Keratinocyte (primary cell): ENCODE results near the gene ZNF576. TPM values are rescaled to one million over a fixed set of nuclear protein-coding genes. Genes with fewer than 3 reads are reported as not detected.

Source experiments
- DNase-seq: peaks from one replicate; pipeline ENCODE4 v3.0.0-alpha.2; 2011; ENCODE audit warnings: low read depth, missing footprints, low spot score
- FAIRE-seq: peaks from 2 replicates; lab custom pipeline; 2011; peaks lifted over from hg19 to GRCh38; lab: Jason Lieb, UNC
- H2AFZ ChIP-seq: 2 replicates; pipeline ENCODE4 v1.6.0; 2012; ENCODE audit warnings: low read length, control low read depth, inconsistent platforms; ENCODE audit not compliant: control insufficient read depth
- H3K27ac ChIP-seq: 2 replicates; pipeline ENCODE4 v1.5.1; 2011; ENCODE audit warnings: low read length; ENCODE audit not compliant: control insufficient read depth, insufficient read depth
- H3K27me3 ChIP-seq: 3 replicates; pipeline ENCODE4 v1.6.0; 2011; ENCODE audit warnings: low read length; ENCODE audit not compliant: control insufficient read depth, insufficient read depth; ENCODE audit errors: extremely low read depth
- H3K36me3 ChIP-seq, 2 experiments: 2 replicates in 1 of 2; 3 replicates in 1 of 2; pipeline ENCODE4 v1.5.1; 2011; ENCODE audit warnings: low read length in 2 of 2, mild to moderate bottlenecking in 1 of 2; ENCODE audit not compliant: control insufficient read depth in 2 of 2, insufficient read depth in 2 of 2; ENCODE audit errors: extremely low read depth in 1 of 2
- H3K4me1 ChIP-seq: 3 replicates; pipeline ENCODE4 v1.5.1; 2011; ENCODE audit warnings: low read length; ENCODE audit not compliant: control insufficient read depth, insufficient read depth; ENCODE audit errors: extremely low read depth
- H3K4me2 ChIP-seq: 3 replicates; pipeline ENCODE4 v1.6.0; 2011; ENCODE audit warnings: low read depth, low read length; ENCODE audit not compliant: control insufficient read depth, insufficient read depth; ENCODE audit errors: extremely low read depth
- H3K4me3 ChIP-seq, 3 experiments: fragments of 200-600 bp in 1 of 3; sonication (generic) in 1 of 3; 2 replicates in 2 of 3; 3 replicates in 1 of 3; pipeline ENCODE4 v1.5.1; 2011 to 2016; ENCODE audit warnings: low read length in 3 of 3, mild to moderate bottlenecking in 3 of 3, control low read depth in 2 of 3, inconsistent platforms in 1 of 3, low read depth in 1 of 3, mixed read lengths in 1 of 3, mixed run types in 1 of 3, moderate library complexity in 1 of 3; ENCODE audit not compliant: control insufficient read depth in 2 of 3, insufficient read depth in 2 of 3; ENCODE audit errors: extremely low read depth in 1 of 3
- H3K79me2 ChIP-seq: 2 replicates; pipeline ENCODE4 v1.6.0; 2012; ENCODE audit warnings: low read length; ENCODE audit not compliant: control insufficient read depth, insufficient read depth
- H3K9ac ChIP-seq: 3 replicates; pipeline ENCODE4 v1.6.0; 2011; ENCODE audit warnings: low read length; ENCODE audit not compliant: control insufficient read depth, insufficient read depth; ENCODE audit errors: extremely low read depth
- H3K9me1 ChIP-seq: 3 replicates; pipeline ENCODE4 v1.6.0; 2011; ENCODE audit warnings: low read length; ENCODE audit not compliant: control insufficient read depth, insufficient read depth; ENCODE audit errors: extremely low read depth
- H3K9me3 ChIP-seq: 2 replicates; pipeline ENCODE4 v1.5.1; 2012; ENCODE audit warnings: low read depth, low read length; ENCODE audit not compliant: control insufficient read depth
- H4K20me1 ChIP-seq: 3 replicates; pipeline ENCODE4 v1.6.0; 2011; ENCODE audit warnings: low read length; ENCODE audit not compliant: control insufficient read depth, insufficient read depth; ENCODE audit errors: extremely low read depth
- EZH2 ChIP-seq: IDR thresholded peaks from one replicate; pipeline ENCODE4 v1.6.1; 2012; ENCODE audit warnings: inconsistent platforms, mild to moderate bottlenecking, low read length, moderate library complexity
- dilution Hi-C: fragments of 300-500 bp; cut with MboI; formaldehyde crosslinking; loops from one replicate; pipeline ENCODE4 v1.7.0; 2020; ENCODE audit warnings: low sequenced_read_pairs; ENCODE audit not compliant: extremely low pct_ligation_motif_present
- polyA plus RNA-seq, 5 experiments: library from polyadenylated mRNA; depleted of rRNA in 3 of 5; stranded (reverse) in 3 of 5; stranded (forward) in 1 of 5; unstranded in 1 of 5; fragments of >200 nt; gene quantifications; 1 replicate in 1 of 5; 2 replicates in 3 of 5; 3 replicates in 1 of 5; pipeline versions ENCODE4 v1.2.1 to v1.2.3, GENCODE V29; 2011 to 2012; ENCODE audit warnings: missing spikeins in 2 of 5, low read depth in 1 of 5, low replicate concordance in 1 of 5
- TF ChIP-seq, protein P1 (sequence below), 3 experiments: IDR thresholded peaks in 1 of 3; conservative IDR thresholded peaks in 1 of 3; optimal IDR thresholded peaks in 1 of 3; 2 replicates in 2 of 3; 3 replicates in 1 of 3; pipeline versions ENCODE3 to v1.5.1; 2011; ENCODE audit warnings: low read length in 3 of 3, mild to moderate bottlenecking in 3 of 3, moderate library complexity in 2 of 3, control low read depth in 1 of 3, inconsistent platforms in 1 of 3; ENCODE audit not compliant: insufficient read depth in 2 of 3; ENCODE audit errors: extremely low read depth in 1 of 3

ZNF576 gene
- polyA plus RNA-seq, 1 donor (not counting 4 experiments of a cell fraction or from before 2014, with no cell fraction given) = 6.4 TPM

DNA sequence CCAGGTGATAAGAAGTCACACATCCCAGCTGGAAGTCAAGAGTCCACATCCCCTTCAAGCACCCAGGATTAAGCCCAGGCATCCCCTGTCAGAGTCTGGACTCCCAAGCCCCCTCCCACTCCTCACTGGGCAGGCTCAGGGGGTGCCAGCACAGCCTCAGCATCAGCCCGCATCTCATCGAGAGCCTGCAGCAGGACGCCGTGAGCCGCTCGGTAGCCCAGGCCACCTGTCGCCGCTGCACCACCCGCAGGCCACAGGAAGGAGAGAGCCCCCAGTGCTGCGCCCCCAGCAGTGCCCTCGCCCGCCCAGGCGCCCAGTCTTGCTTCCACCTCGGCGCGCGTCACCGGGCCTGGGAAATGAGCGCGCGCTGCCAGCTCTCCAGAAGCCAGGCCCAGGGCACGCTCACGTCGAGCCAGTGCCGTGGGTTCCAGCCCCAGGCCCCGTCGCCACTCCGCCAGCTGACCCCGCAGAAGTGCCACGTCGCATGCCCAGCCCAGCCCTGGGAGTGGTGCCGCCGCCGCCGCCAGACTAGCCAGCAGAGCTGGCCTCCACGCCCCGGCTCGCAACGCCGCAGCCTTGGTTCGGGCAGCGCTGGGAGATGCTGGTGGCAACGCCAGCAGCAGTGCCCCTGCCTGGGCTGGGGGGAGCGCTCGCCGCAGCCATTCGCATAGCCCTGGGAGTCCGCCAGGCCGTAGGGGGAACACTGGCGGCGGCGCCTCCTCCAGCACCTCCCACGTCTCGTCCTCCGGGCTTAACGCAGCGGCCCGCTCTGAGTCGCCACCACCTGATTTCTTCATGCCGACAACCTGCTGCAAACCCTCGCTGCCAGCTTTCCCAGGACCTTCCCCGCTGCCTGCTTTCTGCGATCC, 4.3 kb upstream of the ZNF576 start:
- H3K36me3 ChIP-seq = peaks cover 12 to 34% of the 10 kb centered on the region in 2 experiments
- no peaks in the 10 kb centered on the region for H3K27me3 ChIP-seq
- no peak overlapping the region for H3K4me2 ChIP-seq
- DNase-seq (no peak), FAIRE-seq (no peak)
- no peak overlapping the region for H3K4me3 ChIP-seq
- H3K27ac ChIP-seq = no peak overlapping the region
- H3K9ac ChIP-seq = no peak overlapping the region
- H3K79me2 ChIP-seq = peaks cover 48% of the 10 kb centered on the region
- peaks cover 5% of the 10 kb centered on the region for H4K20me1 ChIP-seq
- no peaks in the 10 kb centered on the region for H3K9me1 ChIP-seq
- H3K9me3 ChIP-seq = no peaks in the 10 kb centered on the region
- no peak overlapping the region for H2AFZ ChIP-seq
- H3K4me1 ChIP-seq = peaks cover 13% of the 10 kb centered on the region
- TF ChIP-seq, protein P1, sequence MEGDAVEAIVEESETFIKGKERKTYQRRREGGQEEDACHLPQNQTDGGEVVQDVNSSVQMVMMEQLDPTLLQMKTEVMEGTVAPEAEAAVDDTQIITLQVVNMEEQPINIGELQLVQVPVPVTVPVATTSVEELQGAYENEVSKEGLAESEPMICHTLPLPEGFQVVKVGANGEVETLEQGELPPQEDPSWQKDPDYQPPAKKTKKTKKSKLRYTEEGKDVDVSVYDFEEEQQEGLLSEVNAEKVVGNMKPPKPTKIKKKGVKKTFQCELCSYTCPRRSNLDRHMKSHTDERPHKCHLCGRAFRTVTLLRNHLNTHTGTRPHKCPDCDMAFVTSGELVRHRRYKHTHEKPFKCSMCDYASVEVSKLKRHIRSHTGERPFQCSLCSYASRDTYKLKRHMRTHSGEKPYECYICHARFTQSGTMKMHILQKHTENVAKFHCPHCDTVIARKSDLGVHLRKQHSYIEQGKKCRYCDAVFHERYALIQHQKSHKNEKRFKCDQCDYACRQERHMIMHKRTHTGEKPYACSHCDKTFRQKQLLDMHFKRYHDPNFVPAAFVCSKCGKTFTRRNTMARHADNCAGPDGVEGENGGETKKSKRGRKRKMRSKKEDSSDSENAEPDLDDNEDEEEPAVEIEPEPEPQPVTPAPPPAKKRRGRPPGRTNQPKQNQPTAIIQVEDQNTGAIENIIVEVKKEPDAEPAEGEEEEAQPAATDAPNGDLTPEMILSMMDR (optimal IDR thresholded peaks at IDR 0.05 in 1 of 3, IDR thresholded peaks at IDR 0.05 in 1 of 3, conservative IDR thresholded peaks at IDR 0.05 in 1 of 3; ENCODE audit: extremely low read depth in 1 of 3, insufficient read depth in 2 of 3, low read length in 3 of 3) = no peak
- no peak for TF ChIP-seq EZH2
- dilution Hi-C loops = no loop called here

DNA sequence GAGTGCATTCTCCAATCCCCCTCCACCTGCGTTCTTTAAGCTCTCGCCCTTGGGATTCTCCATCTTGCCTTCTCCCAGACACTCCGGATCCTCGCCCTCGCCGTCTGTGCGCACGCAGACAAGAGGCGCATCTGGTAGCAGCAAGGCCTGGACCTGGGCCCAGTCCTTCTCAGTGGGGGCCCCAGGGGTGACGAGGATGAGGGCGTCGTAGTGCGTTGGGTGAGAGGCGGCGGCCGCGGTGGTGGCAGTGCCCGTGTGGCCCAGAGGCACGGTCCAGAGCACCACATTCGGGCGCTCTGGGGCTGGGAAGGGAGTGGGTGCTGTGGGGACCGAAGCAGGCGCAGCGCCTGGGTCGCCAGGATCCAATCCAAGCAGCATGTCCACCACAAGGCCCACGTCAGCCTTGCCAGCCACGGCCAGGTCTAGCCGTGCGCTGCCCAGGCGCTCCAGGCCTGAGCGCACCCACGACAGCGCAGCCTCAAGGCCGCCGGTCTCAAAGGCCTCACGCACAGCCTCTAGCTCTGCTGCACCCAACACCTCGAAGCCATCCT, 3.5 kb upstream of the ZNF576 start:
- H3K4me3 ChIP-seq = no peak overlapping the region
- peaks cover 55% of the 10 kb centered on the region for H3K79me2 ChIP-seq
- peaks cover 5% of the 10 kb centered on the region for H4K20me1 ChIP-seq
- no peak overlapping the region for H3K4me2 ChIP-seq
- dilution Hi-C loops = no loop called here
- FAIRE-seq (no peak), DNase-seq (no peak)
- no peaks in the 10 kb centered on the region for H3K27me3 ChIP-seq
- H3K9ac ChIP-seq = no peak overlapping the region
- no peak overlapping the region for H2AFZ ChIP-seq
- H3K4me1 ChIP-seq = peaks cover 20% of the 10 kb centered on the region
- H3K9me3 ChIP-seq = no peaks in the 10 kb centered on the region
- peaks cover 12 to 38% of the 10 kb centered on the region in 2 experiments for H3K36me3 ChIP-seq
- no peak overlapping the region for H3K27ac ChIP-seq
- no peaks in the 10 kb centered on the region for H3K9me1 ChIP-seq
- TF ChIP-seq, protein P1 (optimal IDR thresholded peaks at IDR 0.05 in 1 of 3, IDR thresholded peaks at IDR 0.05 in 1 of 3, conservative IDR thresholded peaks at IDR 0.05 in 1 of 3; ENCODE audit: extremely low read depth in 1 of 3, insufficient read depth in 2 of 3, low read length in 3 of 3) = no peak
- TF ChIP-seq EZH2 = no peak
